OCI-LY7 (cell line): ENCODE data around the gene HMGA1.

Source experiments
- CTCF ChIP-seq: fragments of 200-600 bp; sonication (generic); conservative IDR thresholded peaks from 2 replicates; pipeline ENCODE4 v1.5.1; 2014; ENCODE audit warnings: mild to moderate bottlenecking, antibody characterized with exemption, low read length, moderate library complexity, mixed read lengths
- EZH2phosphoT487 ChIP-seq: fragments of 200-600 bp; sonication (generic); IDR thresholded peaks from 2 replicates; pipeline ENCODE4 v1.6.1; 2018; ENCODE audit warnings: low read depth, borderline replicate concordance, mild to moderate bottlenecking, mixed run types, antibody characterized with exemption, low read length, moderate library complexity, mixed read lengths

GRCh38 chr6:34267746-34268145, 31.1 kb downstream of the HMGA1 start:
- TF ChIP-seq CTCF, result no peak
- TF ChIP-seq EZH2phosphoT487, result no peak
